SJCRH30 (cell line): ENCODE data around the gene KEAP1. TPM values are rescaled to one million over a fixed set of nuclear protein-coding genes. Genes with fewer than 3 reads are reported as not detected.
"Not testable (repeated sequence)": the region's sequence is repeated elsewhere in the genome, so short reads cannot be mapped to it uniquely, and the experiment has no call there.

Source experiments
- DNase-seq, 2 experiments: peaks; one replicate each; pipeline ENCODE4 v3.0.0-alpha.2; 2015 to 2020
- H3K27ac ChIP-seq: fragments of 250-450 bp; sonication (Bioruptor Pico); 2 replicates; pipeline ENCODE4 v1.5.1; 2020; ENCODE audit warnings: mild to moderate bottlenecking, moderate library complexity
- H3K27me3 ChIP-seq: fragments of 250-450 bp; sonication (Bioruptor Pico); 2 replicates; pipeline ENCODE4 v1.5.1; 2020; ENCODE audit warnings: mild to moderate bottlenecking, moderate library complexity
- H3K36me3 ChIP-seq: fragments of 250-450 bp; sonication (Bioruptor Pico); 2 replicates; pipeline ENCODE4 v1.5.1; 2020; ENCODE audit warnings: mild to moderate bottlenecking, moderate library complexity
- H3K4me1 ChIP-seq: fragments of 250-450 bp; sonication (Bioruptor Pico); 2 replicates; pipeline ENCODE4 v1.5.1; 2020; ENCODE audit warnings: mild to moderate bottlenecking, moderate library complexity
- H3K4me3 ChIP-seq: fragments of 250-450 bp; sonication (Bioruptor Pico); 2 replicates; pipeline ENCODE4 v1.5.1; 2020; ENCODE audit warnings: mild to moderate bottlenecking, moderate library complexity
- H3K9me3 ChIP-seq: fragments of 250-450 bp; sonication (Bioruptor Pico); replicated peaks from 2 replicates; pipeline ENCODE4 v1.5.1; 2020; ENCODE audit warnings: mild to moderate bottlenecking, moderate library complexity
- total RNA-seq: library from RNA; depleted of rRNA; stranded (reverse); fragments of >200 nt; shearing (Covaris generic); gene quantifications from 2 replicates; pipeline ENCODE4 v1.2.3, GENCODE V29; 2014

The KEAP1 gene
- total RNA-seq, 1 experiment from 2014 or later, result 45.3 TPM

DNA sequence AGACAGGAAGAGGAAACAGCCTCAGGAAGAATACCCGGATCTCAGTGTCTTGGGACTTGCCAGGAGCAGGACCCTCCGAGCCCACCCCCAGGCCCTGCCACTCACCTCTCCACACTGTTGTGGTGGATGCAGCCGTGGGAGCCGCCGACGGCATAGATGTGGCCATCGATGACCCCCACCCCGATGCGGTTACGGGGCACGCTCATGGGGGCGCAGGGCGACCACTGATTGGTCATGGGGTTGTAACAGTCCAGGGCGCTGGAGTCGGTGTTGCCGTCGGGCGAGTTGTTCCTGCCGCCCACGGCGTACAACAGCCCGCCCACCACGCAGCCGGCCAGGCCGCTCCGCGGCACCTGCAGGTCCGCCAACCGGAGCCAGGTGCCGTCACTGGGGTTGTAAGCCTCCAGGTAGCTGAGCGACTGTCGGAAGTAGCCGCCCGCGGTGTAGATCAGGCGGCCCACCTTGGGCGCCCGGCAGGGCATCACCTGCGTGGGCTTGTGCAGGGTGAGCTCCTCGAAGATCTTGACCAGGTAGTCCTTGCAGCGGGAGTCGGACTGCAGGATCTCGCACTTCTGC is 11.6 kb downstream of the KEAP1 start:
- Histone ChIP-seq H3K27ac (no peak overlapping the region), H3K36me3 (peaks cover 37% of the 10 kb centered on the region), H3K4me1 (no peaks in the 10 kb centered on the region), H3K4me3 (no peak overlapping the region), H3K27me3 (no peaks in the 10 kb centered on the region), H3K9me3 (no peaks in the 10 kb centered on the region)
- DNase-seq, result no peak

DNA sequence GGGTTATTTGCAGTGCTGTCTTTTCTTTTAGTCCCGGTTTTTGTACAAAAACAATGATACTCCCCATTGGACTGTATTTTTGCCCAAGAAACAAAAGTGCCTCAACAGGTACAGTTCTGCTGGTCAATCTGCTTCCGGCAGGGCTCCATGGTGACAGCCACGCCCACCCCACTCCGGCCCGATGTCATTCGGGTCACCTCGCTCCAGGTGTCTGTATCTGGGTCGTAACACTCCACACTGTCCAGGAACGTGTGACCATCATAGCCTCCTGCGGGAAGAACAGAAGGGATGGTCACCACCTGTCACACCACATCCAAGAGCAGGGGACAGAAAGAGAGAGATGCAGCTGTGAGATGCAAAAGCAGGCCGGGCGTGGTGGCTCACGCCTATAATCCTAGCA is 16.6 kb downstream of the KEAP1 start:
- Histone ChIP-seq H3K36me3 (peaks cover 30% of the 10 kb centered on the region), H3K27me3 (no peaks in the 10 kb centered on the region), H3K4me1 (no peaks in the 10 kb centered on the region), H3K27ac (no peak overlapping the region), H3K9me3 (no peaks in the 10 kb centered on the region), H3K4me3 (no peak overlapping the region)
- DNase-seq, result no peak

DNA sequence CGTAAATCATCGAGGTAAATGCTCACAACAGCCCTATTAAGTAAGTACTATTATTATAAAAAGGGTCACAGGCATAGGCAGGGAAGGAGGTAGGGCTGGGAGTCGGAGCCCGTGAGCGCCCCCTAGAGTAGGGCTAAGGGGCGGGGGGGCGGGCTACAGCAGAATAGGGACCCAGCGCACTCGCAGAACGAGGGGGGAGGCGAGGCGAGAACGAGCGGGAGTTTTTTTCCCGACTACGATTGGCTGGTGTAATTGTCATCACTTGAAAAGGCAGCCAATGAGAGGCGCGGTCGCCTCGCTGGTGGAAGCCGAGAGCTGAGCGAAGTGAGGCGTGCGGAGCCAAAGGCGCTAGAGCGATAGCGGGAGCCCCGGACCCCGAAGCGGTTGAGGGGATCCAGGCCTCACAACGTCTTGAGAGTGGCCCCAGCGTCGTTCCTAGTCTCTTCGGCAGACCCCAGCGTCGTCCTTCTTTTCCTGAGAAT is 24.2 kb downstream of the KEAP1 start:
- Histone ChIP-seq H3K4me1 (no peaks in the 10 kb centered on the region), H3K27ac (no peak overlapping the region), H3K9me3 (no peaks in the 10 kb centered on the region), H3K36me3 (no peaks in the 10 kb centered on the region), H3K4me3 (no peak overlapping the region), H3K27me3 (no peaks in the 10 kb centered on the region)
- DNase-seq, result peak; percentile 73 to 78

DNA sequence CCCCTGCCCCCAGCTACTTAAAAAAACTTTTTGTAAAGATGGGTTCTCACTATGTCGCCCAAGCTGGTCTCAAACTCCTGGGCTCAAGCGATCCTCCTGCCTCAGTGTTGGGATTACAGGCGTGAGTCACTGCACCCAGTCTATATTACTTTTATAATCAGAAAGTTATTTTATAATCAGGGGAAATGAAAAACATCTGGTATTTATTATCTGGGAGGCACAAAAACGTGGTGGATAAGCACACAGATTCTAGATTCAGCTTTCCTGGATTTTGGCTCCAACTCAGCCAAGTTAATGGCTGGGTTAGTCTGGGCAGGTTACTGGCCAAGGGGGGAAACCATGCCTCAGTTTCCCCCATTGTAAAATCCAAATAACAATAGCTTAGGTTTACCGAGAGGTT is 24.7 kb downstream of the KEAP1 start:
- no peak overlapping the region for H3K4me3 ChIP-seq
- no peaks in the 10 kb centered on the region for H3K27me3 ChIP-seq
- no peak overlapping the region for H3K27ac ChIP-seq
- no peak for DNase-seq
- no peaks in the 10 kb centered on the region for H3K9me3 ChIP-seq
- H3K4me1 ChIP-seq, result no peaks in the 10 kb centered on the region
- no peaks in the 10 kb centered on the region for H3K36me3 ChIP-seq

DNA sequence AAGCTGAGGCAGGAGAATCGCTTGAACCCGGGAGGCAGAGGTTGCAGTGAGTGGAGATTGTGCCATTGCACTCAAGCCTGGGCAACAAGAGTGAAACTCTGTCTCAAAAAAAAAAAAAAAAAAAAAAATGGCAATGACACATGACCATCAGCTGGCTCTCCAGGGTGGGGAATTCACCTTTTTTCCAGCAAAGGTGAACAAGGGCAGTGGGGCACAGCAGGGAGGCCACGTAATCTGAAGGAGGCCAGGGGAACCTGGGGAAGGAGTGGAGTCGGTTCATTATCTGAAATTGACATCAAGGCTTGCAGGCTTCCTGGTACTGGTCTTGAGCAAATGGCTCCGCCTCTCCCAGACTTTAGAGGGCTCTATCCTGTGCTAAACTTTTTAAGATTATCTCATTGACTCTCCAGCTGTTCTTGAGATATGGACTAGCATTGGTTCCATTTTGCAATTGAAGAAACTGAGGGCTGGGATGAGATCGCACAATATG is 28.1 kb downstream of the KEAP1 start:
- H3K4me1 ChIP-seq, result no peaks in the 10 kb centered on the region
- DNase-seq, result no peak
- no peaks in the 10 kb centered on the region for H3K27me3 ChIP-seq
- H3K27ac ChIP-seq, result no peak overlapping the region
- no peak overlapping the region for H3K4me3 ChIP-seq
- no peaks in the 10 kb centered on the region for H3K9me3 ChIP-seq
- H3K36me3 ChIP-seq, result no peaks in the 10 kb centered on the region

DNA sequence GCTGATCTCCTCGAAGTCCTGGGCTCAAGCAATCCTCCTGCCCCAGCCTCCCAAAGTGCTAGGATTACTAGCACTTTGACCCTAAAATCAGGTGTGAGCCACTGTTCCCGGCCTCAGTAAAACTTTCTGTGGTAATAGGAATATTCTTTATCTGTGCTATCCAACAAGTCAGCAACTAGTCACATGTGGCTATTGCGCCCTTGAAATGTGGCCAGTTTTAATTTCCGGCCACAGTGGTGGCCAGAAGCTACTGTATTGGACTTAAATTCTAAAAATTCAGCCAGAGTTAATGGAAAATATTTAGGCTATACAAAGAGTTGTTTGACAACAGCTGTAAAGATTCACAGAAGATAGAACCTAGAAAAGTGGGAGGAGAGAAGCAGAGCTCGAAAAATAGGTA is 30.0 kb downstream of the KEAP1 start:
- H3K4me3 ChIP-seq, result no peak overlapping the region
- no peaks in the 10 kb centered on the region for H3K9me3 ChIP-seq
- no peak for DNase-seq
- no peak overlapping the region for H3K27ac ChIP-seq
- no peaks in the 10 kb centered on the region for H3K4me1 ChIP-seq
- H3K36me3 ChIP-seq, result no peaks in the 10 kb centered on the region
- H3K27me3 ChIP-seq, result no peaks in the 10 kb centered on the region

DNA sequence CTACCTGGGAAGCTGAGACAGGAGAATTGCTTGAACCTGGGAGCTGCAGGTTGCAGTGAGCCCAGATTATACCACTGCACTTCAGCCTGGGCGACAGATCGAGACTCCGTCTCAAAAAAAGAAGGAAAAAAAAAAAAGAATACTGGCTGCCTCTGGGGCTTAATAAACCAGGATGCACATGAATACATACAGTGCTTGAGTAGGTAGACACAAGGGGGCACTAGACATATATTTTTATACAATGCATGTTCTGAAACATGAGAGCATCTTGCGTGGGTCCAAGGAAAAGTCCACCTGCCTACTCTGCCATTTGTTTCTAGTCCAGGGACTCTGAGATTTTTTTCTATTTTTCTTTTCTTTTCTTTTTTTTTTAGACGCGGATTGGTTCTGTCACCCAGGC is 31.2 kb downstream of the KEAP1 start:
- no peaks in the 10 kb centered on the region for H3K9me3 ChIP-seq
- no peaks in the 10 kb centered on the region for H3K27me3 ChIP-seq
- H3K27ac ChIP-seq, result no peak overlapping the region
- no peaks in the 10 kb centered on the region for H3K4me1 ChIP-seq
- no peaks in the 10 kb centered on the region for H3K36me3 ChIP-seq
- DNase-seq, result peak in 1 of 2 experiments; percentile 37
- H3K4me3 ChIP-seq, result no peak overlapping the region

DNA sequence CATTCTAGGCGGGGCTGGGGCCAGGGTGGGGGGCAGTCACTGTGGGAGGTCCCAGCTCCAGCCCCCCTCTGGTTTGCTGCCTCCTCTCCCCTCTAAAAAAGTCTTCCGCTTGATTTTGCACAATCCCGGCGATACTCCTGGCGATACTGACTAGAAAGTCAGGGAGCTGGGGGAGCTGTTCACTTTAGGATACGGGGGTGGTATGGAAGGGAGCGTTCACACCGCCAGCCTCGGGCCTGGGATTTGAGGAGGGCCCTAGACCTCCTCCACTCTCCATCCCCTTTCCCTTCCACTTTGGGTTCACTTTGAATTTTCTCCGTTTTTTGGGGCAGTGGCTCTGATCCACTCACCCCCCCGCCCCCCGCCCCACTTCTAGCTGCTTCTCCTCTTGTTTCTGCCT is 35.0 kb downstream of the KEAP1 start:
- H3K27ac ChIP-seq, result no peak overlapping the region
- H3K9me3 ChIP-seq, result no peaks in the 10 kb centered on the region
- no peak for DNase-seq
- H3K27me3 ChIP-seq, result no peaks in the 10 kb centered on the region
- H3K4me3 ChIP-seq, result no peak overlapping the region
- H3K4me1 ChIP-seq, result no peaks in the 10 kb centered on the region
- no peaks in the 10 kb centered on the region for H3K36me3 ChIP-seq

DNA sequence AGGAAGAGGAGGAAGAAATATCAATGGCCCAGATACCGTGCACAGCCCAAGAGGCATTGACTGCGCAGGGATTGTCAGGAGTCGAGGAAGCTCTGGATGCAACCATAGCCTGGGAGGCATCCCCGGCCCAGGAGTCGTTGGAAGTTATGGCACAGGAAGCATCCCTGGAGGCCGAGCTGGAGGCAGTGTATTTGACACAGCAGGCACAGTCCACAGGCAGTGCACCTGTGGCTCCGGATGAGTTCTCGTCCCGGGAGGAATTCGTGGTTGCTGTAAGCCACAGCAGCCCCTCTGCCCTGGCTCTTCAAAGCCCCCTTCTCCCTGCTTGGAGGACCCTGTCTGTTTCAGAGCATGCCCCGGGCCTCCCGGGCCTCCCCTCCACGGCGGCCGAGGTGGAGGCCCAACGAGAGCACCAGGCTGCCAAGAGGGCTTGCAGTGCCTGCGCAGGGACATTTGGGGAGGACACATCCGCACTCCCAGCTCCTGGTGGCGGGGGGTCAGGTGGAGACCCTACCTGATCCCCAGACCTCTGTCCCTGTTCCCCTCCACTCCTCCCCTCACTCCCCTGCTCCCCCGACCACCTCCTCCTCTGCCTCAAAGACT is 36.0 kb downstream of the KEAP1 start:
- H3K27me3 ChIP-seq, result no peaks in the 10 kb centered on the region
- H3K36me3 ChIP-seq, result no peaks in the 10 kb centered on the region
- no peaks in the 10 kb centered on the region for H3K4me1 ChIP-seq
- H3K4me3 ChIP-seq, result no peak overlapping the region
- H3K27ac ChIP-seq, result no peak overlapping the region
- H3K9me3 ChIP-seq, result no peaks in the 10 kb centered on the region
- DNase-seq, result no peak

DNA sequence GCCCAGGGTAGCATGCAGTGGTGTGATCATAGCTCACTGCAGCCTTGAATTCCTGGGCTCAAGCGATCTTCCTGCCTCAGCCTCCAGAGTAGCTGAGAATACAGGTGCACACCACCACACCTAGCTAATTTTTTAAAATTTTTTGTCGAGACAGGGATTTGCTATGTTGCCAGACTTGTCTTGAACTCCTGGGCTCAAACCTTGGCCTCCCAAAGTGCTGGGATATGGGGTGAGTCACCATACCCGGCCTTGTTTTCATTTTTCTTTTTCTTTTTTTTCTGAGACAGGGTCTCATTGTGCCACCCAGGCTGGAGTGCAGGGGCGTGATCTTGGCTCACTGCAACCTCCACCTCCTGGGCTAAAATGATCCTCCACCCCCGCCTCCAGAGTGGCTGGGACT is 38.7 kb downstream of the KEAP1 start:
- DNase-seq, result no peak

DNA sequence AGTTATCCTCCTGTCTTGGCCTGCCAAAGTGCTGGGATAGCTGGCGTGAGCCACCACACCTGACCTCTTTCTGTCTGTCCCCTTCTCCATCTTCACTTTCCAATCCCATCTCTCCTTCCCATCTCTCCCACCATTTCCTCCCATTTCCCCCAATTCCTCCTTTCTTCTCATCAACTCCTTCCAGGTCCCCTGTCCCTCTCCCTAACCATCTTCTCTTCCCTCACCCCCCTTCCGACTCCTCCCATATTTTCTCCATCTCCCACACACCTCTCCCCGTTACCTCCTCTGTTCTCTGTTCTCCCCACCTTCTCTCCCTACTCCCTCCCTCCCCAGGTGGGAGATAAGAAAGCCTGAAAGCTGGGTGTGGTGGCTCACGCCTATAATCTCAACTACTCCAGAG is 40.6 kb downstream of the KEAP1 start:
- Histone ChIP-seq H3K4me1 (no peaks in the 10 kb centered on the region), H3K4me3 (no peak overlapping the region), H3K27me3 (no peaks in the 10 kb centered on the region), H3K36me3 (no peaks in the 10 kb centered on the region), H3K27ac (no peak overlapping the region), H3K9me3 (no peaks in the 10 kb centered on the region)
- no peak for DNase-seq

More for the DNA sequence above, 38.7 kb downstream of the KEAP1 start:
- Histone ChIP-seq H3K27ac (no peak overlapping the region), H3K9me3 (no peaks in the 10 kb centered on the region), H3K4me1 (no peaks in the 10 kb centered on the region), H3K4me3 (no peak overlapping the region), H3K27me3 (no peaks in the 10 kb centered on the region), H3K36me3 (no peaks in the 10 kb centered on the region)

DNA sequence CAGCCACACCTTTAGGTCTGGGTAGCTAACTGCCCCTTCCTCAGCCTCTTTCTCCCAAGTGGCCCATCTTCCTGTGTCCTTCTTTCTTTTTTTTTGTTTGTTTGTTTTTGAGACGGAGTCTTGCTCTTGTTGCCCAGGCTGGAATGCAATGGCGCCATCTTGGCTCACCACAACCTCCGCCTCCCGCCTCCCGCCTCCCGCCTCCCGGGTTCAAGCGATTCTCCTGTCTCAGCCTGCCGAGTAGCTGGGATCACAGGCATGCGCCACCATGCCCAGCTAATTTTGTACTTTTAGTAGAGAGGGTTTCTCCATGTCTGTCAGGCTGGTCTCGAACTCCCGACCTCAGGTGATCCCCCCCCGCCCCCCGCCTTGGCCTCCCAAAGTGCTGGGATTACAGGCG is 41.1 kb downstream of the KEAP1 start:
- not testable (repeated sequence) for H3K27ac ChIP-seq, H3K4me1 ChIP-seq, H3K4me3 ChIP-seq, H3K27me3 ChIP-seq, H3K9me3 ChIP-seq, H3K36me3 ChIP-seq, DNase-seq

DNA sequence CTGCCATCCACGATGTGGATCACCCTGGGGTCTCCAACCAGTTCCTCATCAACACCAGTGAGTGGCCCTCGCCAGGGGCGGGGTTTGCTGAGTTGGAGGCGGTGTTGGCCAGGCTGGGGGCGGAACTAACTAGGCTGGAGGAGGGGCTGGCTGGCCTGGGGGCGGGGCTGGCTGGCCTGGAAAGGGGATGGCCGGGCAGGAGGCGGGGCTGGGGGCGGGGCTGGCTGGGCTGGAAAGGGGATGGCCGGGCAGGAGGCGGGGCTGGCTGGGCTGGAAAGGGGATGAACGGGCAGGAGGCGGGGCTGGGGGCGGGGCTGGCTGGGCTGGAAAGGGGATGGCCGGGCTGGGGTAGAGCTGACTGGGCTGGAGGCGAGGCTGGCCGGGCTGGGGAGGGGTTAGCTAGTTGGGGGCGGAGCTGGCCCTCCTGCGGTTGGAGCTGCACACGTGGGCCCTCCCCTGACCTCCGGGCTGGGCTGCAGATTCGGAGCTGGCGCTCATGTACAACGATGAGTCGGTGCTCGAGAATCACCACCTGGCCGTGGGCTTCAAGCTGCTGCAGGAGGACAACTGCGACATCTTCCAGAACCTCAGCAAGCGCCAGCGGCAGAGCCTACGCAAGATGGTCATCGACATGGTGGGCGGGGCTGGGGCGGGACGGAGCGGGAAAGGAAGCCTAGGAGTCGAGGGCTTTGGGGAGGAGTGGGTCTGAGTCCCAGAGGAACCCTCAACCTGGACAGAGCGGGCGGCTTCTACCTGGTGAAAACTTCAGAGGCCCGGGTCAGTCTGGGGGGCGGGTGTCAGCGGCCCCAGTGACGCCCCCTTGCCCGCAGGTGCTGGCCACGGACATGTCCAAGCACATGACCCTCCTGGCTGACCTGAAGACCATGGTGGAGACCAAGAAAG is 41.9 kb downstream of the KEAP1 start:
- Histone ChIP-seq H3K36me3 (no peaks in the 10 kb centered on the region), H3K4me3 (no peak overlapping the region), H3K4me1 (no peaks in the 10 kb centered on the region), H3K27me3 (no peaks in the 10 kb centered on the region), H3K9me3 (no peaks in the 10 kb centered on the region), H3K27ac (peak overlapping the region; percentile 30; the same call in 1 of the 2 replicates)
- DNase-seq, result peak; percentile 72 to 84

DNA sequence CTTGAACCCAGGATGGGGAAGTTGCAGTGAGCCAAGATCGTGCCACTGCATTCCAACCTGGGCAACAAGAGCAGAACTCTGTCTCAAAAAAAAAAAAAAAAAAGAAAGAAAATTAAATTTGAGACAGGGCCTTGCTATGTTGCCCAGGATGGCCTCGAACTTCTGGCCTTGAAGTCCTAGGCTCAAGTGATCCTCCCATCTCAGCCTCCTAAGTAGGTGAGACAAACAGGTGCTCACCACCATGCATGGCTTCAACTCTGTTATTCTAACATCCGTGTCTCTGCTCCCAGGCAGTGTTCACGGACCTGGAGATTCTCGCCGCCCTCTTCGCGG is 42.5 kb downstream of the KEAP1 start:
- H3K36me3 ChIP-seq, result no peaks in the 10 kb centered on the region
- no peaks in the 10 kb centered on the region for H3K27me3 ChIP-seq
- H3K27ac ChIP-seq, result no peak overlapping the region
- no peak for DNase-seq
- H3K4me3 ChIP-seq, result no peak overlapping the region
- no peaks in the 10 kb centered on the region for H3K9me3 ChIP-seq
- no peaks in the 10 kb centered on the region for H3K4me1 ChIP-seq

DNA sequence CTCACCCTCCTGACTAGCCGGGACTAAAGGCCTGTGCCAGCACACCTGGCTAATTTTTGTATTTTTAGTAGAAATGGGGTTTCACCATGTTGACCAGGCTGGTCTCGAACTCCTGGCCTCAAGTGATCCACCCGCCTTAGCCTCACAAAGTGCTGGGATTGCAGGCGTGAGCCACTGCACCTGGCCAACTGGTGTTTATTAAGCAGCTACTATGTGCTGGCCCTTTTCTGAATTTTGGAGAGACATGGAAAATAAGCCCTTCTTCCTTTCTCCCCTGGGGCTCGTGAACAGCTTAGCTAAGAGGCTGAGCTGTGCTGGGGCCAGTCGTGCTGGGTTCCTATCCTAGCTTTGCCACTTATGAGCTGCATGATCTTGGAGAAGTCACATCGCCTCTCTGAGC is 44.4 kb downstream of the KEAP1 start:
- not testable (repeated sequence) for H3K4me1 ChIP-seq, H3K9me3 ChIP-seq, DNase-seq, H3K36me3 ChIP-seq, H3K4me3 ChIP-seq, H3K27me3 ChIP-seq, H3K27ac ChIP-seq
